ENCODE data around the gene CLCN5. TPM values are rescaled to one million over a fixed set of nuclear protein-coding genes. Genes with fewer than 3 reads are reported as not detected.

Gene CLCN5
- total and polyA plus RNA-seq, 10 of the 15 experiments (the other 5 are each of a cell fraction or from before 2014, with no cell fraction given) = 0.33 to 3.8 (median 2.6) TPM

GRCh38 chrX:49880668-49881067, 41.7 kb upstream of the CLCN5 start:
- no TSS peak for BruUV-seq (replicated peaks)
- no peaks in the 10 kb centered on the region for H3K36me3 ChIP-seq (ENCODE audit: control insufficient read depth in 2 of 2, insufficient read depth in 2 of 2, low read length in 1 of 2)
- intact Hi-C loops (cut with micrococcal nuclease; ENCODE audit: unreplicated experiment) (loop anchor here (5.0 to 10.0 kb wide), 2 partner anchors 37 to 704 kb away; no protein-coding TSS in a partner anchor), in situ Hi-C loops (cut with MboI) (no loop called here)
- FAIRE-seq (no peak), ATAC-seq (no peak), DNase-seq (ENCODE audit: low read depth, low spot score) (no peak)
- ChIA-PET SMC1A (ENCODE audit: uncharacterized antibody, unreplicated experiment) (interaction anchor here (1.1 kb wide), 1 partner anchor 38 kb away, joined by 3 read pairs; no protein-coding TSS in a partner anchor), CTCF (no interaction called here), RAD21 (ENCODE audit: unreplicated experiment) (interaction anchor here (1.0 kb wide), 1 partner anchor 41 kb away, joined by 3 read pairs; the partner anchor contains the start of gene CLCN5), POLR2A (no interaction called here)
- no peak overlapping the region for H3K9ac ChIP-seq (ENCODE audit: control insufficient read depth, insufficient read depth, low read length)
- no peak overlapping the region for H2AFZ ChIP-seq (ENCODE audit: control insufficient read depth, low read depth, low read length)
- no peak for TF ChIP-seq WRNIP1 (IDR thresholded peaks at IDR 0.05; ENCODE audit: borderline replicate concordance, low read depth, low read length)
- no peak for TF ChIP-seq USF2 (IDR thresholded peaks at IDR 0.05; ENCODE audit: borderline replicate concordance, low read depth, low read length)
- TF ChIP-seq JUNB (IDR thresholded peaks at IDR 0.05) = no peak
- no peak for TF ChIP-seq MEF2A (IDR thresholded peaks at IDR 0.05; ENCODE audit: insufficient read depth, low read depth, low read length)
- TF ChIP-seq RBBP5 (conservative IDR thresholded peaks at IDR 0.05) = no peak
- no peak for TF ChIP-seq SPI1 (IDR thresholded peaks at IDR 0.05; ENCODE audit: borderline replicate concordance, insufficient read depth, low read depth, low read length)
- 70% methylated on average over 12 of the region's 12 CpGs for WGBS (ENCODE audit: insufficient coverage, insufficient replicate concordance, low lambda C conversion rate, missing lambda C conversion rate)
- H4K20me1 ChIP-seq (ENCODE audit: control insufficient read depth, insufficient read depth) = no peaks in the 10 kb centered on the region
- H3K27ac ChIP-seq (ENCODE audit: control insufficient read depth, insufficient read depth) = no peak overlapping the region
- no peaks in the 10 kb centered on the region for H3K9me3 ChIP-seq (replicated peaks; ENCODE audit: control insufficient read depth, insufficient read depth, low read length)
- H3K4me2 ChIP-seq (ENCODE audit: control insufficient read depth, insufficient read depth) = no peak overlapping the region
- no peaks in the 10 kb centered on the region; the same call in 1 of the 2 replicates for H3K4me1 ChIP-seq (ENCODE audit: control insufficient read depth, insufficient read depth, low read length)
- no peaks in the 10 kb centered on the region for H3K27me3 ChIP-seq (replicated peaks in 1 of 2; ENCODE audit: control insufficient read depth in 2 of 2, insufficient read depth in 2 of 2, low read length in 1 of 2)
- H3K4me3 ChIP-seq = 0 out of 2 replicates have a peak overlapping the region, but pooled peaks have one; percentile 55
- no peaks in the 10 kb centered on the region for H3K79me2 ChIP-seq (ENCODE audit: control insufficient read depth, insufficient read depth, low read length)
